ENCODE results near the gene STAT4. TPM values are rescaled to one million over a fixed set of nuclear protein-coding genes. Genes with fewer than 3 reads are reported as not detected.

Gene STAT4
- under 0.01 and 0.15 TPM in 2 replicates for total RNA-seq

GRCh38 chr2:191150600-191151330, at the start of gene STAT4:
Gene STAT4, minus strand, starts transcription at chr2:191150994. Its CDS starts 2,791 bp downstream, at chr2:191148203.

DNA sequence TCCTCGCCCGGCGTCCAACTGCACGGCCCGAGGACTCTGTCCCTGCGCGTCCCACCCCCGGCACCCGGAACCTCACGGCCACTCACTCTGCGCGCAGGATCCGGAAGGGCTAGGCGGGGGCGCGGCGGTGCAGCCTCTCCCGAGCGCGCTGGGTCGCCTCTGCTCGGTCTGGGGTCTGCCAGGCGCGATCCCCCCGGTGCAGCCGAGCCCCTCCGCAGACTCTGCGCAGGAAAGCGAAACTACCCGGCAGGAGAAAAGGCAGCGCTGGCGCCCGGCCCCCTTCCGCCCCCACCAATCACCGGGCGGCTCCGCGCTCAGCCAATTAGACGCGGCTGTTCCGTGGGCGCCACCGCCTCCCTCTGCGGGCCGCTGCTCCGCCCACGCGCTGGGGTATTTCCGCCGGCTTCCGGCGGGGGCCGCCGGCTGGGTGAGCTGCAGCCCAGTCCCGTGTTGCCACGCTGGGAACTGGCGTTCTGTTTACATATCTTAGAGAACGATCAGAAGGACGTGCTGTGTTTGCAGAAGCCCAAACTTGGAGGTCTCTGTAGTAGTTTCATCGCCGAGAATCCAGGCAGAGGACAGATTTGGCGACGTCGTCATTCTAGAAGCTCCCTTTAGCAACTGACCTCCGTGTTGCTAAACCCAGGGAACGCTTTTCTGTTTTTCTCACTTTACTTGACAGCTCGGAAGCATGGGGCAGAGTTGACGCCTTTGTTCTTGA, 136.7 kb downstream of the STAT4 start, which contains the start of gene STAT1:
STAT1 (minus strand) TSS at position 240 of the 721 bp plus-strand sequence. CDS start 4,168 bp downstream, outside the sequence.

Other genes starting within 250 kb of the STAT4 start
- gene STAT1, start 136.8 kb downstream of the STAT4 start, total RNA-seq, result 32.7 and 34.0 TPM in 2 replicates
- 41.3 and 47.6 TPM in 2 replicates for gene MYO1B, start 94.4 kb upstream of the STAT4 start, total RNA-seq

Data from bronchus fibroblast of lung (primary cell).